BE2C (cell line): ENCODE data around the gene PFDN1.

Experiments used
- DNase-seq: peaks from one replicate; pipeline ENCODE4 v3.0.0-alpha.2; 2020
- H3K27me3 ChIP-seq: fragments of 250-450 bp; sonication (Bioruptor Pico); 2 replicates; pipeline ENCODE4 v1.5.1; 2020; ENCODE audit warnings: mild to moderate bottlenecking
- H3K36me3 ChIP-seq: fragments of 250-450 bp; sonication (Bioruptor Pico); 2 replicates; pipeline ENCODE4 v1.5.1; 2020; ENCODE audit warnings: mild to moderate bottlenecking
- H3K4me1 ChIP-seq: fragments of 250-450 bp; sonication (Bioruptor Pico); 2 replicates; pipeline ENCODE4 v1.5.1; 2020
- H3K4me3 ChIP-seq: 2 replicates; pipeline ENCODE4 v1.5.1; 2011; ENCODE audit warnings: low read depth, low read length
- H3K9me3 ChIP-seq: fragments of 250-450 bp; sonication (Bioruptor Pico); 2 replicates; pipeline ENCODE4 v1.5.1; 2020
- TF ChIP-seq, protein P1 (sequence below): IDR thresholded peaks from 2 replicates; pipeline ENCODE4 v1.5.1; 2012; ENCODE audit warnings: mild to moderate bottlenecking, low read depth, low read length

PFDN1 gene

DNA sequence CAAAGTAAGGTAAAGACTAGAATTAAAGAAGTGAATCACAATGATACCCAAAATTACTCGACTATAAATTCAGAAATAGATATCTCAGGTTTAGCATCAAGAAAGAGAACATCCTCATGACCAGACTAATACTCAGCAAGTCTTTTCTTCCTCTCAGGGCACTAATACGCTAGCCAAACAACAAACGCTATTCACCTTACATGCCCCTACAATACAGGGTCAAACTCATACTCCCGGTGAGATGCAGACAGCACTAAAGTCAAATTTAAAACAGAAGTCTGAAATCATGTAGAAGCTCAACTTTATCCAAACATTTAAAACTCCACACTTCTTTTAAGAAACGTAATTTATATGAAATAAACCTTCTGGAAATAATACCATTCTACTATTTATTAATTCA, 5.6 kb downstream of the PFDN1 start:
- DNase-seq: no peak
- peaks cover 21% of the 10 kb centered on the region for H3K4me1 ChIP-seq

DNA sequence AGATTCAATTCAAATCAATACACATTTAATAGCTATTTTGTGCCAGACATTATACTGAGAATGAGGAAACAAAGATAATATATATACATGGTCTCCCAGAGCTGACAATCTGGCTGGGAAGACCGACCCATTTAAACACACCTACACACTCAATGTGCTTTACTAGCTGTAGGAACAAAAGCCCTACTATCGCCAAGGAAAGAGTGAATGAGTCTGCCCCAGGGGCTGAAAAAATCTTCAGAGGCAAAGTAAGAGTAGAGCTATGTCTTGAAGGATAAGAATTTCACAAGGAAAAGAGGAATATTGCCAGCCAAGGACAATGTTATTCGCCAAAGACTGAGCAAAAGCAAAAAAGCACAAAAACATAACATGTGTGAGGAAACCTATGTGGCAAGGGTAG, 6.6 kb downstream of the PFDN1 start:
- TF ChIP-seq, protein P1, sequence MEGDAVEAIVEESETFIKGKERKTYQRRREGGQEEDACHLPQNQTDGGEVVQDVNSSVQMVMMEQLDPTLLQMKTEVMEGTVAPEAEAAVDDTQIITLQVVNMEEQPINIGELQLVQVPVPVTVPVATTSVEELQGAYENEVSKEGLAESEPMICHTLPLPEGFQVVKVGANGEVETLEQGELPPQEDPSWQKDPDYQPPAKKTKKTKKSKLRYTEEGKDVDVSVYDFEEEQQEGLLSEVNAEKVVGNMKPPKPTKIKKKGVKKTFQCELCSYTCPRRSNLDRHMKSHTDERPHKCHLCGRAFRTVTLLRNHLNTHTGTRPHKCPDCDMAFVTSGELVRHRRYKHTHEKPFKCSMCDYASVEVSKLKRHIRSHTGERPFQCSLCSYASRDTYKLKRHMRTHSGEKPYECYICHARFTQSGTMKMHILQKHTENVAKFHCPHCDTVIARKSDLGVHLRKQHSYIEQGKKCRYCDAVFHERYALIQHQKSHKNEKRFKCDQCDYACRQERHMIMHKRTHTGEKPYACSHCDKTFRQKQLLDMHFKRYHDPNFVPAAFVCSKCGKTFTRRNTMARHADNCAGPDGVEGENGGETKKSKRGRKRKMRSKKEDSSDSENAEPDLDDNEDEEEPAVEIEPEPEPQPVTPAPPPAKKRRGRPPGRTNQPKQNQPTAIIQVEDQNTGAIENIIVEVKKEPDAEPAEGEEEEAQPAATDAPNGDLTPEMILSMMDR: no peak
- Histone ChIP-seq H3K36me3 (peaks cover 5% of the 10 kb centered on the region; the same call in 1 of the 2 replicates), H3K4me1 (peaks cover 16% of the 10 kb centered on the region), H3K9me3 (no peaks in the 10 kb centered on the region), H3K27me3 (no peaks in the 10 kb centered on the region), H3K4me3 (no peak overlapping the region)
- no peak for DNase-seq

More for the DNA sequence above, 5.6 kb downstream of the PFDN1 start:
- peaks cover 5% of the 10 kb centered on the region; the same call in 1 of the 2 replicates for H3K36me3 ChIP-seq
- TF ChIP-seq, protein P1: no peak
- H3K4me3 ChIP-seq: no peak overlapping the region
- no peaks in the 10 kb centered on the region for H3K27me3 ChIP-seq
- no peaks in the 10 kb centered on the region for H3K9me3 ChIP-seq

DNA sequence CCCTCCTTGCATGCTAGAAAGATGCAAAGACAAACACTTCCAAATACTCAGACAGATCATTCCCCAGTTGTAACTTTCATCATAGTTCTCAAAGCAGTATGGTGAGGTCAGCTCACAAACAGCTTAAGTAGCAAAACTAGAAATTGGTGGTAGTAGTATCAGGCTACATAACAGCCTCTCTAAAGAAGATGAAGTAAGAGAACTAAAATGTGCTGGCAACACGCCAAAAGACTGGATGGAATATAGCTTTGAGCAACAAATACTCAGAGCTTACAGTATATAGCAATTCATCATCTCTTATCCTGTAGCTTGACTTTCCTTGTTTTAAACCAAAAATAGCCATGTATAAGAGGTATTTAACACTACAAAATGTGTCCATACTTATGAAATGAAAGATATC, 7.5 kb downstream of the PFDN1 start:
- DNase-seq: peak; percentile 59
- H3K4me3 ChIP-seq: no peak overlapping the region
- no peaks in the 10 kb centered on the region for H3K27me3 ChIP-seq
- H3K4me1 ChIP-seq: peaks cover 16% of the 10 kb centered on the region
- TF ChIP-seq, protein P1: no peak
- H3K9me3 ChIP-seq: no peaks in the 10 kb centered on the region
- H3K36me3 ChIP-seq: peaks cover 5% of the 10 kb centered on the region; the same call in 1 of the 2 replicates

DNA sequence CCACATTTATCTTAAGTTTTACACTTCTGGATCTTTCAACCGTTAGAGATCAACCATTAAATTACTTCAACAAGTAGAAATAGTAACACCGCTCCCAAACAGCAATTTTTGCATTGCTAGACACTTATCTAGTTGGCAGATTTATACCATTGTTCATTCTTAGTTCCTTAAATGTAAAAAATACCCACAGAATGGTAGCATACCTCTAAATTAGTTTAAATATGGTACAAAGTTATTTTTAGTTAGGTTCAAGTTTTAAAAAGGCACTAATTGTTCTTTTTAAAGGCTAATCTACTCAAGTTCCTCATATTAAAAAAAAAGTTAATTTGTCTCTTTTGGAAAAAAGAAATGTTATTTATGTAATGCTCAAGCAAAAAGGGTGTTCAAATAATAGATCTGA, 8.1 kb downstream of the PFDN1 start:
- Histone ChIP-seq H3K9me3 (no peaks in the 10 kb centered on the region), H3K4me3 (no peak overlapping the region), H3K36me3 (no peaks in the 10 kb centered on the region; the same call in 1 of the 2 replicates), H3K4me1 (peaks cover 16% of the 10 kb centered on the region), H3K27me3 (no peaks in the 10 kb centered on the region)
- no peak for DNase-seq
- TF ChIP-seq, protein P1: no peak

DNA sequence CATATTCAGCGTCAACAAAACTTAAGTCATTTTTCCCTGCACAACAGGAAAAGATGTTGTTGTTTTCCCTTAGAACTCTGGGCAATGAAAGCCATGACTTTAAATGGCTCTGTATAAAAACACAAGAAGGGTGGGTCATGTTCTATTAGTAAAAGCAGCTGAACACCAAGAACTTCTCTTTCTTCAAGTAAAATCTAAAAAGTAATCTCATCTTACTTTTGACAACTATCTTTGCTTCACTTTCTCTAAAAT, 9.1 kb downstream of the PFDN1 start:
- DNase-seq: no peak
- H3K4me3 ChIP-seq: no peak overlapping the region
- TF ChIP-seq, protein P1: no peak
- H3K9me3 ChIP-seq: no peaks in the 10 kb centered on the region
- H3K4me1 ChIP-seq: peaks cover 16% of the 10 kb centered on the region
- no peaks in the 10 kb centered on the region for H3K27me3 ChIP-seq
- no peaks in the 10 kb centered on the region; the same call in 1 of the 2 replicates for H3K36me3 ChIP-seq

DNA sequence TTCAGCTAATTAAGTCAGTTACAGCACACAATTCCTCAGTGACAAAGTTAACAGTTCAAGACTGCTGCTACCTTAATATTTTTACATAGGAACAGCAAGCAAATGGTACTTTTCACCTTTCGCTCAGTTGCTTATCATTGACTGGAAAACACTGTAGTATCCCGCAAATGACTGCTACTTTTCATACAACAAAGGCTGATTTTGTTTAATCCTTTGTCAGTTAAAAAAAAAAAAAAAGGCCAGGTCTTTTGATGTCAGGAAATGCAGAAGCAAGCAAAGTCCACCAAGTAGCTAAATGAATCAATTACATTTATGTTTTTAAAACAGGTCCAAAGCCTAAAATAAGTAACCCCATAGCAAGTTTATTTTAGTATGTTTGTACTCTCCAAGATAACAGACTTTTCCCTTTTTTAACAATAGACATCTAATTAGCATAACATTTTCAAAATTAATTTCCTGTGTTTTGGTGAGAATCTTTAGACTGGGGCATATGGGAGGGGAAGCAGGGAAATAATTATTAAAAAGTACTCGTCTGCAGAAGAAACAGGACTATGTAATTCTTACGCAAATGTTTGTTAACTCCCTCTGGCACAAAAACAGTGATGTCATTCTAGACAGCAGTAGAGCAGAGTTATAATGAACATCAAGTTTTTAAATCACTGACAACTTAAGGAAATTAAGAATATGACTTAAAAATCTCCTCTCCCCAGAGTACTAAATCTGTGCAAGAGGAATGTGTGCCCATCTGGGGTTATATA, 9.6 kb downstream of the PFDN1 start:
- no peak overlapping the region for H3K4me3 ChIP-seq
- H3K27me3 ChIP-seq: no peaks in the 10 kb centered on the region
- H3K4me1 ChIP-seq: peaks cover 16% of the 10 kb centered on the region
- no peak for DNase-seq
- TF ChIP-seq, protein P1: no peak
- no peaks in the 10 kb centered on the region; the same call in 1 of the 2 replicates for H3K36me3 ChIP-seq
- no peaks in the 10 kb centered on the region for H3K9me3 ChIP-seq
